ENCODE results near the gene KAZN.

The KAZN gene

DNA sequence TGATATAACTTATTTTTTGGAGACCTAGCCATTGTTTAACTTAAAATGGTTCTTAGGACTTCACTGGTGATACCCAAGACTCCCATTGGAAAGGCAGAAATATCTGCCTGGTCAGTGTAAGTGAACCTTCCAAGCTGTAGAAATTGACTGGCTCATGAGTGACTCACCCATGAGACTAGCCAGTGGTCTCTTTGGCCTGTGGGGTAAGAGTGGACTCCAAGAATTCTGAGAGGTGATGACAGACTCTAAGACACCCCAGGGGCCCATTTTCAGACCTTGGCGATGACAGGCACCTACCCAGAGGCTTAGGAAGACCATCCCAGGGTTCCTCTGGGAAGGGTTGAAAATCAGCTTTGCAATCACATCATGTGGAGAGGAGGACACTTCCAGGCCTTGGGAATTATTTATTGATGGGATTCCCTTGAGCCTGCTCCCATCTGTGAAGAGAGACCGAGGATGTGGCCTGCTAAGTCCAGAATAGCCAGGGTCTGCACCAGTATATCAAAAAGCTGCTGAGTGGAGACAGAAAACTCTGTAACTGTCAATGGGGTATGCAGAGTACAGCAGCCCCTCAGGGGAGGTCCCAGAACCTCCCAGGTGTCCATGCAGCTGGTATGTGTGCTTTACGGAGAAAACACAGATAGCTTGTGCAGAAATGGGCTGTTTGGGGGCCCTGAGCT, 78.9 kb downstream of the KAZN start:
- DNase-seq (ENCODE audit: low spot score) = no peak

DNA sequence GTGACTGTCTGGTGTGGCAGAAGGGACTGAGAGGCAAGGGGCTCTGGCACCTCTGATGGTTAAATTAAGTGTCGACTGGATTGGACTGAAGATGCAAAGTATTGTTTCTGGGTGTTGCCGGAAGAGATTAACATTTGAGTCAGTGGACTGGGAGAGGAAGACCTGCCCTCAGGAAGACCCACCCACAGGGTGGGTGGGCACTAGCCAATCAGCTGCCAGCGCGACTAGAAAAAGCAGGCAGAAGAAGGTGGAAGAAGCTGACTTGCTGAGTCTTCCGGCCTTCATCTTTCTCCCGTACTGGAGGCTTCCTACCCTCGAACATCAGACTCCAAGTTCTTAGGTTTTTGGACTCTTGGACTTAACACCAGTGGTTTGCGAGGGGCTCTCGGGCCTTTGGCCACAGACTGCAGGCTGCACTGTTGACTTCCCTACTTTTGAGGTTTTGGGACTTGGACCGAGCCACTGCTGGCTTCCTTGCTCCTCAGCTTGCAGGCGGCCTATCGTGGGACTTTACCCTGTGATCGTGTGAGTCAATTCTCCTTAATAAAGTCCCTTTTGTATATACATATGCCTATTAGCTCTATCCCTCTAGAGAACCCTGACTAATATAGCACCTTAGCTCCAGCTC, 79.6 kb downstream of the KAZN start:
- DNase-seq (ENCODE audit: low spot score) = no peak

DNA sequence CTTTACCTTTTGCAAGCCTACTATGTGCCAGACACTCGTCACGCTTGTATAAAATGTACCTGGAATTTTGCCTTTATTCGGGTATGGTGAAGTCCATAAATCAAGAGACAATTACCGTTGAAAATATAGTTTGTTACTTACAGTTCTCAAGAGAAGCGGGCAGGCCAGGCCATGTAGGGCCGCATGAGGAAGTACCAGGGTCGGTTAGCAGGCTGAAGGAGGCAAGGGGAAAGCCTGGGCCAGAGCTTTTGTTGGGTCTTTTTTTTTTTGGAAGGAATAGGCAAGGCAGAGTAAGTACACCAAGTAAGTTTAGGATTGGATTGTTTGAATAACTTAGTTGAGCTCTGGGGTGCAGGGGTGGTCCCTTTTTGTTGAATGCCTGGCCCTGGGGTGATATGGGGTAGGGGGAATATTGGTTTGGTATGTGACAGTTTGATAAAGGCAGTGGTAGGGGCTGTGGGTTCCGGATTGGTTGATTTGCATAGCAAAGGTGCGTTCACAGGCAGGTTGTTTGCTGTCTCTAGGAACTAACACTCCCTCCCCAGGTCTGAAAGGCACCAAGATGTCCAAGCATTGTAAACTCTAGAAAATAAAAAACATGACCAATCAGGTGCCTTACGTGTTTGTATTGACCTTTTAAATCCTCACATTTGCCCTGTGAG, 80.7 kb downstream of the KAZN start:
- no peak for DNase-seq (ENCODE audit: low spot score)

DNA sequence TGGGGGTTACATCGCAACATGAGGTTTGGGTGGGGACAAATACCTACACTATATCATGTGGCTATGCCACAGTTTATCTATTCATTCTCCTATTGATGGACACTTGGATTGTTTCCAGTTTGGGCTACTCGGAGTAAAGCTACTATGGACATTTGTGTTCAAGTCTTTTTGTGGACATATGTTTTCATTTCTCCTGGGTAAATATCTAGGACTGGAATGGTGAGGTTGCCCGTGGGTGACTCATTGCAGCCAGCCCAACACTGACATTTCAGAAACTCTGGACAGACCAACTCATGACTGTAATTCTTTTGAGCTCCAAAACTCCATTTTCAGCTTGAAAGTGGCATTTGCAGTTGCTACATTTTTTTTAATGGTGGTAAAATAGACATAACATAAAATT, 82.7 kb downstream of the KAZN start:
- DNase-seq (ENCODE audit: low spot score) = no peak

DNA sequence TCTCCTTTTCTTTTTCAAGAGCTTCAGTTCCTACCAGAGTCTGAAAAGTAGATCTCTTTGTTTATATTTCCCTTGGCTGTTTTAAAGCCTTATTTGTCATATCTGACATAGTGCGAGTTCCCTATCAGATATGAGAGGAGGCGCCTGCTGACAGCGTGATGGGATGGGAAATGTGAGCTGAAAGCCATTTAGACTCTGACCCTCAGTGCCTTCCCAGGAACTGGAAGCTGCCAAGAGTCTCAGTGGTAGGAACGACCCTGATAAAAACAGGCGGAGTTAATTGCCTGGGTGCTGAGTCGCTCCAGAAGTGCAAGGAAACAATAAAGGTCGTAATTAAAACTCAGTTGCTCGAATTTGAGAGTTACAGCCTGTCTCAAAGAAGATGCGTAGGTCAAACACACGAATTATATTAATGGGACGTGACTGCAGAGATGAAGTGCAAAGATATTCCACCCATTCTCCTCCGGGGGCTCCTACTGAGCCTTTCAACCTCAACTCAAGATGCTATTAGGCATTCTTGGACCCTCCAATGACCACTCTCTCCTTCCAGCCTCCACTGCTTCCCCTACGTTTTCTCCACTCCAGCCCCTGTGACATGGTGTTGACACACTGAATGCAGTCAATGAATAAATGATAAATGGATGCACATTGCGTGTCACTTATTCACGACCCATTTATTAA, 84.6 kb downstream of the KAZN start:
- no peak for DNase-seq (ENCODE audit: low spot score)

DNA sequence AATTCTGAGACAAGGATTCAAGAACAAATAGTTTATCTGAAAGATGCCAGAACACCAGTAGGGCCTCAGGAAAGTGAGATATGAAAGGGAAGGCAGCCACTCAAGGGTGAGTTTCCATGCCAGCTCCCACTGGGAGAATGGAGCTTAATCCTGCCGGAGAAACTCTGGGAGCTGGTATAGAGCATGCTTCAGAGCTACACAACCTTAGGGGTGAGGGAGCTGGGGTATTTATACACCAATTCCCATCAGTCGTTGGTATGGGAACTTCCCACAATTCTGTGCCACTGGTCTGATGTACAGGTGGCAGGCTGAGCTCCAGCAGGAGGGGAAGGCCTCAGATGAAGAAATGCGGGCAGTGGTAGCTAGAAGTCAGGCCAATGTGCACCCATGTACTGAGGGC, 86.6 kb downstream of the KAZN start:
- no peak for DNase-seq (ENCODE audit: low spot score)

DNA sequence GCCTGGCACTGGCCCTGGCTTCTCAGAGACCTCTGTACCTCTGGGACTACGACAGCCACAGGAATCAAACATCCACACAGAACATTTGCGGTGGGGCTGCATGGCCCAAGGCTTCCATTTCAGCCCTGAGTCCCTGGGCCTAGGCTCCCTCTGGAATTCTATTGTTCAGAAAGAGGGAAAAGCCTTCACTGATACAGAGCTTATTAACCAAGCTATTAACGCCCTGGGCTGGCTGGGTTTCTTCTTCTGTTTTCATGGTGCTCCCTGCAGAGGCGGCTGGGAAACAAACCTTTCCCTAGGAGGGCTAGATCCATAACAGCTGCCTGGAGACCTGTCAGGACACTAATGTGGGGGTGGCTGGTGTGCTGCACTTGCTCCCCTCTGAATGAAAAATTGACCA, 88.2 kb downstream of the KAZN start:
- DNase-seq (ENCODE audit: low spot score) = no peak

DNA sequence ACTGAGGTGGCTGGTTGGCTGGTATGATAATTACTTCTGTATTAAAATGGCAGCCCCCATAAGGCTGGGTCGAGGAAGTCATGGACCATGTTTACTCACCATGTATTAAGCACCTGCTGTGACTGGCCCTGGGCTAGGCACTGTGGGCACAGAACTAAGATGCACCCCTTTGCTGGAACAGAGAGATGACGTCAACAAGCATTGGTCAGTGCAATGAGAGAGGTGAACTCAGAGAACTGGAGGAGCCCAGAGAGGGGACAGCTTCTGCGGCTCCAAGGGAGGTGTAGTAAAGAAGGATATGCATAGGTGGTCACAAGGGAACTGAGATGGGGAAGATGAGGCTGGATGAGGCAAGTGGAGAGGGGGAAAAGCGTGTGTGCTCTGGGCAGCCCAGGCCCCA, 88.7 kb downstream of the KAZN start:
- DNase-seq (ENCODE audit: low spot score) = no peak

DNA sequence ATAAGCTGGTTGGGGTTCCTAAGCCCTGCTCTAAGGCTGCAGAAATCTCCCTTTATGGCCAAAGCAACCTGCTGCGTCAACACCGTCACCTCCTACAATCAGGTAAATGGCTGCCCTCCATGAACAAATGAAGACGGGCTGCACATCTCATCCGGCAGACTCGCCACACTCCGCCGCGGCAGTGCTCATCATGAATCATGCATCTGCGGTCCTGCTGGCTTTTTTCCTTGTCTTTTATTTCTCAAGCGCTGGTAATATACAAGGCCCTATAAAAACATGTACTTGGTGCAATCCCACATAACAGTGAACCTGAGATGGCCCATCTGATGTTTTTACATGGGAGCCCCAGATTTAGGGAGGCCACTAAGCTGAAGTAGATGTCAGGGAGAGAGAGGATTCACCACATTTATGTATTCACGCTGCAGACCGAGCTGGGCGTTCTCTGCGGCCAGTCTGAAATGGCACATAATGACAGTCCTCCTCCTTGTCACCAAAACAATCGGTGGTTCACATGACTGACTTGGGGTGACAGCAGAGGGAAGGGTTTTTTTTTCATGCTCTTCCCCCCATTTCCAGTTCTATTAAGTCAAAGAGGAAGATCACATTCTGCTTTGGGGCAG, 91.6 kb downstream of the KAZN start:
- DNase-seq (ENCODE audit: low spot score) = no peak

DNA sequence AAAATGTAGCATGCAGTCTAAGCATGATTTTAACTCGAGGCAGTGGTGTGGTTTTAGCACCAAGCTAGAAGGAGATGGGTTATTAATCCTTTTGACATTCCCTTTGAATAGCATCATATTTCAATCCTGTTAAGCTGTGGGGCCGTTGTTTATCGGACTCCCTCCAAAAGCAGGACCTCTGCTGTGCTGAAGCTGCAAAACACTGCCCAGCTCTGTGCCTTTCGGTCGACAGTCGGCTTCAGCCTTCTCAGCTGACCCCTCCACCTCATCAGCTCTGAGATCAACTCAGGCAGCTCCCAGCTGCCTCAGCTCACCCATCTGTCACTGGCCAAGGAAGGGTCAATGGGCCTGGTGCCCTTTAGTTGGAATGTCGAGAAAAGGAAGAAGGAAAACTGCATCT, 95.5 kb downstream of the KAZN start:
- no peak for DNase-seq (ENCODE audit: low spot score)

DNA sequence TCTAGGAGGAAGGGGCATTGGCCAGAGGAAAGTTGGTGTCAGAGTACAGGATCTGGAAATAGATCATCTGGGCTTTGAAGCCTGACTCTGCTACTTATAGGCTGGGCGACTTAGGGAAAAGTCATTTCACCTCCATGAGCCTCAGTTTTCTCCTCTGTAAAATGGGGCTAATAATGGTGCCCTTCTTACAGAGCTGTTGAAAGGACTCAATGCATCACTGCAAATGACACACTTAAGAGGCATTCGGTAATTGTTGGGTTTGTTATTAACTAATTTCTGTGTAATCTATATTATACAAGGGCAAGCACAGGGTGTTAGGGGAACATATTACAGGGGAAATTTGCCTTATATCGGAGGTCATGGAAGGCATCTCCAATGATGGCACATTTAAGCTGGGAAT, 96.1 kb downstream of the KAZN start:
- DNase-seq (ENCODE audit: low spot score) = no peak

DNA sequence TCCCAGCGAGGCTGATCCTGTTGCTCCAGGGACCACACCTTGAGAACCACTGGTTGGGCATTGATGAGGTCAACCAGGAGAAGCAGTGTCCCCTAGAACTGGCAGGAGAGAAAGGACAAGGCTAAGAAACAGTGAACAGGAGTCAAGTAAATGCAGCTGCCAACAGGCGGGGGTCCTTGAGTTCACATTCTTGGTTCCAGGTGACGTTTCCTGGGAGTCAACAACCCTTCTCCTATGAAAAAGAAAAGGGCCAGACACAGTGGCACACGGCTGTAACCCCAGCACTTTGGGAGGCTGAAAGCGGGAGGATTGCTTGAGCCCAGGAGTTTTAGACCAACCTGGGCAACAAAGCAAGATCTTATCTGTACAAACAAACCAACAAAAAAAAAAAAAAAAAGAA, 98.3 kb downstream of the KAZN start:
- DNase-seq (ENCODE audit: low spot score) = no peak

DNA sequence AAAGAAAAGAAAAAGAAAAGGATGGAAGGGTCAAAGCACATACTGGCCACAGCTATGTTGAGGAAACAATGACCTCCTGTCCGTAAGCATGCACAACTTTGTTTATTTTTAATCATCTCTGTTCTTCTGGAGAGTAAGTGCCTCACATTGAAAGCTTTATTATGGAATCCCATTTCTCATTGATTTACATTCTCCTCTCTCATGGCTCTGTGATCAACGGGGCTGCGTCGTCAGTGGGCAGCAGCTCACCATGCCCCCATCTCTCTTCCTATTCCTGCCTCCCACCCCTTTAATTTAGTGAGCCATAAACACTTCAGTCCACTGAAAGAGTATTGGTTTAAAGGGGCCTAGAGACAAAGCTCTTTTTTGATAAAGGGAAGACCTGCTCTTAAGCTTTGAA, 98.9 kb downstream of the KAZN start:
- DNase-seq (ENCODE audit: low spot score) = no peak

DNA sequence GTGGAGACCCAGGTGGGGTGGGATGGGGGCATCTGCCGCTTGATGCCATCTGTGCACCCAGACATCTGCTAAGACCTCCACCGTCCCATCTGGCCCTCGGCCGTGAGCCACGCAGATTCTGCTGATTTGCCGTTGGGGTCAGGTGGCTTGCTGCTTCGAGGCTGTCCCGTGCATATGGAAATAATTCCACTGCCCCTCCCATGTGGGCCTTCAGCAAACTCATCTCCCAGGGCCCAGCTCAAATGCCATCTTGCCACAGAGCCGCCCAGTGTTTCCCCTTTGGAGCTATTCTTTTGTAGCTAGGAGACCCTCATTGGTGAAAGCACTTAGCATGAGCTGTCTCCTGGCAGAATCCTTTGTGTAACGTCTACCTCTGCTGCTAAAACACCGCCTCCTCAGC, 99.8 kb downstream of the KAZN start:
- no peak for DNase-seq (ENCODE audit: low spot score)

DNA sequence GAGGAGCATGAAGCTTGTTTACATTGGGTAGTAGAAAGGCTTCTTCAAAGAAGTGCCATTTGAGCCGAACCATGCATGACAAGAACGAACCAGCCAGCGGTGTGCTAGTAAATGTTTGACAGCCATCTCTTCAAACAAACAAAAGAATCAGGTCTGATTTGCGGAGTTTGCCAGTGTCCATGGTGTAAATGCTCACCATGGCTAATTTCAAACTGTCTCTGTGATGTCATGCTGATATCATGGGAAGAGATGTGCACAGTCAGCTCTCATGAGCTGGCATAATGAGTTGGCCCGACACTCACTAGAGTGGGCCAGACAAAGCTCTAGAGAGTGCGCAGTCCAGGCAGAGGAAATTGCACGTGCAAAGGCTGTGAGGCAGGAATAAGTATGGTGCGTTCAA, 101.1 kb downstream of the KAZN start:
- no peak for DNase-seq (ENCODE audit: low spot score)

DNA sequence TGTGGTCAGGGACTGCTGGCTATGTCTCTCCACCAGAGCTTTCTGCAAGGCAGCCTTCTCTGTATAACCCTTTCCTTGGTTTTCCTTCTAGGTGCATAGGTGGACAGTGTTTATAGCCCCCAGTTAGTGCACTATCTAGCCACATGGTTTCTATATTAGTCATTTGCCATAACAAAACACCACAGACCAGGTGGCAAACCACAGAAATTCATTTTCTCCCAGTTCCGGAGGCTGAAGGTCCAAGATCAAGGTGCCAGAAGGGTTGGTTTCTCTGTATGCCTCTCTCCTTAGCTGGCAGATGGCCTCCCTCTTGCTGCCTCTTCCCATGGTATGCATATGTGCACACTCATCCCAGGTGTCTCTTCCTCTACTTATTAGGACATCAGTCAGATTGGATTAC, 106.4 kb downstream of the KAZN start:
- no peak for DNase-seq (ENCODE audit: low spot score)

DNA sequence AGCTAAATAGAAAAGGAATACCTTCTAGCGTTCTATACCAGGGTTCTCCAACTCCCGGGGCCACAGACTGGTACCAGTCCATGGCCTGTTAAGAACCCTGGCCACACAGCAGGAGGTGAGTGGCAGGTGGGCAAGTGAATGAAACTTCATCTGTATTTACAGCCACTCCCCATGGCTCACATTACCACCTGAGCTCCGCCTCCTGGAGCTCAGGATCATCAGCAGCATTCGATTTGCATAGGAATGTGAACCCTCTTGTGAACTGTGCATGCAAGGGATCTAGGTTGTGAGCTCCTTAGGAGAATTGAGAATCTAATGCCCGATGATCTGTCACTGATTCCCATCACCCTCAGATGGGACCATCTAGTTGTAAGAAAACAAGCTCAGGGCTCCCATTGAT, 107.3 kb downstream of the KAZN start:
- DNase-seq (ENCODE audit: low spot score) = no peak

DNA sequence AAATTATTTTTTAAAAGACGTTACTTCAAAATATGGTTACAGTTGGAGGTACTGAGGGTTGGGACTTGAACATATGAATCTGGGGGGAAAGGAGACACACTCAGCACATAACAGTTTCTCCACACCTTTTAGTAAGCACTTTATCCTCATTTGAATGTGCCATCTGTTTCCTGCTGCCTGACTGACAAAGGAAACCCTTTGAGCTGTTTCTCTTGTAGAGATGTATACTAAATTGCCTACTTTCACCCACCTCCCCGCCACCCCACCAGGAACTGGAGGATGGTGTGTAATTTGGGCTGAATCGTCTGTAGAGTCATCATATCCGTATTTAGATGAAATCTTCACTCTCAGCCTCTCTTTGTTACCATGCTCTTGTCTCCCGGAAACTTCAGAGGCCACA, 108.1 kb downstream of the KAZN start:
- DNase-seq (ENCODE audit: low spot score) = no peak

DNA sequence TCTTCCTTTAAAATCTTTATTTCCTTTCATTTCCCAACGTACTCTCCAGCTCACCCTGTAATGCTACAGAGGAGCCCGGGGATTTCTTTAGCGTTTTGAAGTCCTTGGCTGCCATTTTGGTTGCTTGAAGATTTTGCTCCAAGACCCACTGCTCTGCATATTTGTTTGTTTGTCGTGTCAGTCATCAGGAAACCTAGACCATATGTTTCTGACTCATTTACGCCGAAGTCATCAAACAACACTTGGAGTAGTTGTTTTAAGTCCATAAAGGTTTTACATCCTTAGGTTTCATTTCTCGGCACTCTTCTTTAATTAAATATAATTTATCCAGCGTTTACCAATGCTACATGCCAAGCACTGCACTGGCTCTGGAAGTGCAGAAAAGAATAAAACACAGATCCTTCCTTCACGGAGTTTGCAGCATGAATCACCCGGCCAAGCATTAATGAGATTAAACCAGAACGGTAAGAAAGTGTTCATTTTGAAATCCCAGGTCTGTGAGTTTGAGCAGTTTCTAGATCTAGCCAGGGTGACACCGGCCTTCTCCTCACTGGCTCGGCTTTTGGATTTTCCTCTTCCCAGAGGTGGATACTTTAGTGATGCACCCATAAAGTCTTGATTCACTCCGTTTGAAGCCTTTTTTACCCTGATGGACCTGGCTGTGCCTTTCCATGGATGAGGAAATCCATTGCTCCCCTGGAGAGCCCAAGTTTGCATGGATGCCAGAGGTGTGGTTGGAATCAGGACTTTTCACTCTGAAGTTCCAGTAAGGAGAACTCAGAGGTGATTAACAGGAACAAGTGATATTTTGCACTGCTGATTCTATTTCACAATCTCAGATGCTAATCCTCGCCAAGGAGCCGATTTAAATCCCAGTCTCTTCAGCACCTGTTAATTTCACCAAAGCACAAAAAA, 109.3 kb downstream of the KAZN start:
- DNase-seq (ENCODE audit: low spot score) = no peak

DNA sequence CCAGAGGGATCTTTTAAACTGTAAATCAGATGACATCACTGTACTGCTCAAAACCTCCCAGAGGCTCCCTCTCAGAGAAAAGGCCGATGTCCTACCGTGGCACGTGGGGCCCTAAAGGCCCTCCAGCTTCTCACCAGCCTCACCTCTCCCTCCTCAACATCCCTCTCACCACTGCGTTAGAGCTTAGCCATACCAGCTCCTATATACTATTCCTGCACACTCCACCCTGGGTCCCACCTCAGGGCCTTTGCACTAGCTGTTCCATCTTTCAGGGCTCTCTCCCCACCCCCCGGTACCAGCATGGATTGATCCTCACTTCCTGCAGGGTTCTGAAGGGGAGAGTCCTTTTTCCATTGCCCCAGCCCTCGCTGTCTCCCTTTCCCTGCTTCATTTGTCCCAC, 111.8 kb downstream of the KAZN start:
- DNase-seq (ENCODE audit: low spot score) = no peak

DNA sequence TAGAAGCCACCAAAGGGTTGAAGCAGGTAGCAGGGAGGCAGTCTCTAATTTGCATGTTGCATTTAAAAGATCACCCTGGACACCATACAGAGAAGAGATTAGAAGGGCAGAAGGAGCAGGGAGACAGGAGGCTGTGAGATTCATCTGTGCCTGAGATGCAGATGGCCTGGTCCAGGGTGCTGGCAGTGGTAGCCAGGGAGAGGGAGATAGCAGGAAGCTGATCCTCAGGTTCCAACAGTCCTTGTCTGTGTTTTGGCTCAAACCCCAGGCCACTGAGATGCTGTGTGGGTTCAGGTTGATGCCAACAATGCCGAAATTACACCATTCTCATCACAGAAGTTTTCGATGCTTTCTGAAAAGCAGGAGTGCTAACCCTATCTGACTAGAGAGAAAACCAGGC, 113.7 kb downstream of the KAZN start:
- no peak for DNase-seq (ENCODE audit: low spot score)

DNA sequence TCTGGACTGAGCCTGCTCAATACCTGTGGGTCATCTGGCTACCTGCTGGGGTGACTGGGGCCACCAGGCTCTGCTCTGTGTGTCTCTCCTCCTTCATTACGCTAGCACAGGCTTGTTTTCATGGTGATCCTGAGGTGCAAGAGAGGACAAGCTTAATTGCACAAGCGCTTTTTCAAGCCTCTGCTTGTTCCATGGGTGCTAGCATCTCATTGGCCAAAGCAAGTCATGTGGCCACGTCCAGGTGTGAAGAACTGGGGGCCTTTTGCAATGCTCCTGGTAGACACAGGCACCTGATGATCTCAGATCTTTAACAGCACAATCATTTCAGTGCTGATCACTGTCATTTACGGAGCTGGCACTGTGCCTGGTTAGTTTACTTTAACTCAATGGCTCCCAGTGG, 114.6 kb downstream of the KAZN start:
- no peak for DNase-seq (ENCODE audit: low spot score)
